Prostate gland (tissue), 2 donors: ENCODE results near the gene OR8S1.

Source experiments
- CTCF ChIP-seq, 4 experiments: fragments of 200-600 bp in 2 of 4; fragments of 450-650 bp in 2 of 4; sonication (generic) in 2 of 4; IDR thresholded peaks; 1 replicate in 3 of 4; 2 replicates in 1 of 4; pipeline ENCODE4 v1.5.1; 2016 to 2019; ENCODE audit warnings: antibody characterized with exemption in 4 of 4, mild to moderate bottlenecking in 2 of 4, moderate library complexity in 2 of 4
- POLR2A ChIP-seq: fragments of 450-650 bp; IDR thresholded peaks from one replicate; pipeline ENCODE4 v1.6.1; 2016; ENCODE audit warnings: antibody characterized with exemption, mild to moderate bottlenecking

GRCh38 chr12:48482930-48483329 lies 42.5 kb upstream of the OR8S1 start:
- TF ChIP-seq CTCF (IDR thresholded peaks at IDR 0.05) = no peak
- no peak for TF ChIP-seq POLR2A
